Activated naive CD4-positive, alpha-beta T cell treated with anti-CD3 and anti-CD28 coated beads, Interleukin-2, amount 50 U/mL, for 24 hours (primary cell): ENCODE results near the gene P4HA1.
"Not testable (repeated sequence)": the region's sequence is repeated elsewhere in the genome, so short reads cannot be mapped to it uniquely, and the experiment has no call there.

ENCODE experiments used
- H3K27ac Mint-ChIP-seq: one replicate; pipeline ENCODE4 v1.8.0; 2021; ENCODE audit warnings: mild to moderate bottlenecking, mixed read lengths
- H3K27me3 Mint-ChIP-seq: one replicate; pipeline ENCODE4 v1.8.0; 2021; ENCODE audit warnings: mixed read lengths
- H3K36me3 Mint-ChIP-seq: one replicate; pipeline ENCODE4 v1.8.0; 2021; ENCODE audit warnings: mixed read lengths
- H3K4me1 Mint-ChIP-seq: one replicate; pipeline ENCODE4 v1.8.0; 2021; ENCODE audit warnings: mixed read lengths
- H3K4me3 Mint-ChIP-seq: one replicate; pipeline ENCODE4 v1.8.0; 2021; ENCODE audit warnings: mild to moderate bottlenecking, mixed read lengths
- H3K9me3 Mint-ChIP-seq: one replicate; pipeline ENCODE4 v1.8.0; 2021; ENCODE audit warnings: mixed read lengths

P4HA1 gene

GRCh38 chr10:73032536-73032935, 64.1 kb downstream of the P4HA1 start:
- Mint-ChIP-seq H3K27ac (no peak overlapping the region), H3K27me3 (no peaks in the 10 kb centered on the region), H3K36me3 (peaks cover 16% of the 10 kb centered on the region), H3K4me1 (no peaks in the 10 kb centered on the region), H3K4me3 (no peak overlapping the region), H3K9me3 (no peaks in the 10 kb centered on the region)

GRCh38 chr10:73026623-73027022, 70.0 kb downstream of the P4HA1 start:
- H3K9me3 Mint-ChIP-seq, H3K27me3 Mint-ChIP-seq, H3K27ac Mint-ChIP-seq, H3K4me3 Mint-ChIP-seq: not testable (repeated sequence)
- Mint-ChIP-seq H3K4me1 (peaks cover 10% of the 10 kb centered on the region), H3K36me3 (peaks cover 35% of the 10 kb centered on the region)

- H3K4me3 Mint-ChIP-seq, H3K9me3 Mint-ChIP-seq, H3K27ac Mint-ChIP-seq, H3K27me3 Mint-ChIP-seq: not testable (repeated sequence)
- peaks cover 21% of the 10 kb centered on the region for H3K4me1 Mint-ChIP-seq
- peaks cover 40% of the 10 kb centered on the region for H3K36me3 Mint-ChIP-seq
Measured at GRCh38 chr10:73023455-73024070, 73.1 kb downstream of the P4HA1 start.

- H3K9me3 Mint-ChIP-seq, H3K4me3 Mint-ChIP-seq, H3K27ac Mint-ChIP-seq, H3K27me3 Mint-ChIP-seq: not testable (repeated sequence)
- Mint-ChIP-seq H3K36me3 (peaks cover 39% of the 10 kb centered on the region), H3K4me1 (peaks cover 21% of the 10 kb centered on the region)
Measured at GRCh38 chr10:73022961-73023360, 73.7 kb downstream of the P4HA1 start.

GRCh38 chr10:73021538-73022164, 75.0 kb downstream of the P4HA1 start:
- H3K36me3 Mint-ChIP-seq = peaks cover 28% of the 10 kb centered on the region
- not testable (repeated sequence) for H3K27me3 Mint-ChIP-seq, H3K4me3 Mint-ChIP-seq, H3K9me3 Mint-ChIP-seq, H3K27ac Mint-ChIP-seq
- peaks cover 21% of the 10 kb centered on the region for H3K4me1 Mint-ChIP-seq

- Mint-ChIP-seq H3K27me3 (no peaks in the 10 kb centered on the region), H3K4me3 (no peak overlapping the region), H3K4me1 (peaks cover 21% of the 10 kb centered on the region), H3K27ac (no peak overlapping the region), H3K36me3 (peaks cover 27% of the 10 kb centered on the region), H3K9me3 (no peaks in the 10 kb centered on the region)
Measured at GRCh38 chr10:73021050-73021449, 75.6 kb downstream of the P4HA1 start.

- Mint-ChIP-seq H3K4me3 (no peak overlapping the region), H3K9me3 (no peaks in the 10 kb centered on the region), H3K27me3 (no peaks in the 10 kb centered on the region), H3K4me1 (peaks cover 16% of the 10 kb centered on the region), H3K36me3 (peaks cover 24% of the 10 kb centered on the region), H3K27ac (no peak overlapping the region)
Measured at GRCh38 chr10:73019100-73019499, 77.6 kb downstream of the P4HA1 start.

GRCh38 chr10:73018632-73019031, 78.0 kb downstream of the P4HA1 start:
- Mint-ChIP-seq H3K36me3 (peaks cover 23% of the 10 kb centered on the region), H3K9me3 (no peaks in the 10 kb centered on the region), H3K4me3 (no peak overlapping the region), H3K4me1 (peaks cover 15% of the 10 kb centered on the region), H3K27me3 (no peaks in the 10 kb centered on the region), H3K27ac (no peak overlapping the region)

GRCh38 chr10:73017955-73018480, 78.6 kb downstream of the P4HA1 start:
- no peak overlapping the region for H3K4me3 Mint-ChIP-seq
- H3K27me3 Mint-ChIP-seq = no peaks in the 10 kb centered on the region
- peaks cover 15% of the 10 kb centered on the region for H3K4me1 Mint-ChIP-seq
- H3K9me3 Mint-ChIP-seq = no peaks in the 10 kb centered on the region
- H3K36me3 Mint-ChIP-seq = peaks cover 20% of the 10 kb centered on the region
- H3K27ac Mint-ChIP-seq = no peak overlapping the region

GRCh38 chr10:73015779-73016178, 80.9 kb downstream of the P4HA1 start:
- H3K27me3 Mint-ChIP-seq = no peaks in the 10 kb centered on the region
- H3K4me1 Mint-ChIP-seq = peaks cover 11% of the 10 kb centered on the region
- H3K4me3 Mint-ChIP-seq = no peak overlapping the region
- no peaks in the 10 kb centered on the region for H3K9me3 Mint-ChIP-seq
- no peak overlapping the region for H3K27ac Mint-ChIP-seq
- H3K36me3 Mint-ChIP-seq = peaks cover 18% of the 10 kb centered on the region

- Mint-ChIP-seq H3K4me3 (no peak overlapping the region), H3K27me3 (no peaks in the 10 kb centered on the region), H3K27ac (no peak overlapping the region), H3K36me3 (peaks cover 24% of the 10 kb centered on the region), H3K9me3 (no peaks in the 10 kb centered on the region), H3K4me1 (no peaks in the 10 kb centered on the region)
Measured at GRCh38 chr10:73003822-73004221, 92.8 kb downstream of the P4HA1 start.

- Mint-ChIP-seq H3K9me3 (no peaks in the 10 kb centered on the region), H3K27ac (no peak overlapping the region), H3K36me3 (peaks cover 17% of the 10 kb centered on the region), H3K27me3 (no peaks in the 10 kb centered on the region), H3K4me1 (no peaks in the 10 kb centered on the region), H3K4me3 (no peak overlapping the region)
Measured at GRCh38 chr10:73000973-73001372, 95.7 kb downstream of the P4HA1 start.

GRCh38 chr10:72997099-72997498, 99.6 kb downstream of the P4HA1 start:
- no peaks in the 10 kb centered on the region for H3K27me3 Mint-ChIP-seq
- H3K27ac Mint-ChIP-seq = no peak overlapping the region
- H3K4me3 Mint-ChIP-seq = no peak overlapping the region
- H3K9me3 Mint-ChIP-seq = no peaks in the 10 kb centered on the region
- no peaks in the 10 kb centered on the region for H3K4me1 Mint-ChIP-seq
- H3K36me3 Mint-ChIP-seq = peaks cover 28% of the 10 kb centered on the region

- not testable (repeated sequence) for H3K4me3 Mint-ChIP-seq, H3K27me3 Mint-ChIP-seq, H3K9me3 Mint-ChIP-seq, H3K4me1 Mint-ChIP-seq, H3K27ac Mint-ChIP-seq
- peaks cover 25% of the 10 kb centered on the region for H3K36me3 Mint-ChIP-seq
Measured at GRCh38 chr10:72995459-72995858, 101.2 kb downstream of the P4HA1 start.

- H3K36me3 Mint-ChIP-seq = peaks cover 20% of the 10 kb centered on the region
- not testable (repeated sequence) for H3K27ac Mint-ChIP-seq, H3K4me1 Mint-ChIP-seq, H3K9me3 Mint-ChIP-seq, H3K27me3 Mint-ChIP-seq, H3K4me3 Mint-ChIP-seq
Measured at GRCh38 chr10:72989771-72990170, 106.9 kb downstream of the P4HA1 start.

- Mint-ChIP-seq H3K9me3 (peaks cover 19% of the 10 kb centered on the region), H3K36me3 (peaks cover 11% of the 10 kb centered on the region)
- not testable (repeated sequence) for H3K4me1 Mint-ChIP-seq, H3K27ac Mint-ChIP-seq, H3K27me3 Mint-ChIP-seq, H3K4me3 Mint-ChIP-seq
Measured at GRCh38 chr10:72984618-72985017, 112.0 kb downstream of the P4HA1 start.
